IMR-90 (cell line): ENCODE measurements around the gene TBX1.

ENCODE experiments used
- CTCF ChIP-seq: conservative IDR thresholded peaks from 2 replicates; pipeline ENCODE4 v1.5.1; 2012; ENCODE audit warnings: mild to moderate bottlenecking, low read depth, low read length, improper control_type of control experiment
- ELK1 ChIP-seq: fragments of 150-350 bp; IDR thresholded peaks from 2 replicates; pipeline ENCODE4 v1.6.1; 2016; ENCODE audit warnings: low read depth, mild to moderate bottlenecking, low read length, moderate library complexity, borderline replicate concordance
- POLR2A ChIP-seq: IDR thresholded peaks from 2 replicates; pipeline ENCODE4 v1.6.1; 2012; ENCODE audit warnings: mild to moderate bottlenecking, low read depth, low read length
- RAD21 ChIP-seq: IDR thresholded peaks from 2 replicates; pipeline ENCODE4 v1.6.1; 2012; ENCODE audit warnings: low read length, improper control_type of control experiment

- TF ChIP-seq ELK1 (no peak), RAD21 (no peak), POLR2A (no peak), CTCF (no peak)
Observed at GRCh38 chr22:19789406-19789805, 28.8 kb downstream of the TBX1 start.
